ENCODE results near the gene KDELR1. TPM values are rescaled to one million over a fixed set of nuclear protein-coding genes. Genes with fewer than 3 reads are reported as not detected.
A peak's percentile ranks its signal among the peaks of the same experiment; 100 is the strongest.

KDELR1 gene
- total and polyA plus RNA-seq, 9 of the 15 experiments (the other 6 are each of a cell fraction or from before 2014, with no cell fraction given), result 6.1 to 165 (median 58.5) TPM

- TF ChIP-seq ETS2 (tag; IDR thresholded peaks at IDR 0.05; ENCODE audit: borderline replicate concordance, poor library complexity, severe bottlenecking) (no peak), ZNF699 (CRISPR knock-in tag; IDR thresholded peaks at IDR 0.05; ENCODE audit: insufficient replicate concordance) (no peak), RUNX1 (IDR thresholded peaks at IDR 0.05; ENCODE audit: low read depth) (peak; percentile 66; the same call in 1 of the 2 replicates), NR3C1 (CRISPR knock-in tag; IDR thresholded peaks at IDR 0.05) (peak; percentile 68; the same call in 1 of the 2 replicates), ZNF589 (CRISPR knock-in tag; IDR thresholded peaks at IDR 0.05; ENCODE audit: low read depth) (0 out of 2 replicates have a peak, but pooled peaks have one; percentile 50), SP1 (CRISPR knock-in tag; IDR thresholded peaks at IDR 0.05) (peak; percentile 52; the same call in 1 of the 2 replicates), TAF15 (IDR thresholded peaks at IDR 0.05; ENCODE audit: low read depth, low read length) (no peak), WHSC1 (IDR thresholded peaks at IDR 0.05; ENCODE audit: low read length) (no peak), NR2C1 (IDR thresholded peaks at IDR 0.05) (no peak), NR2C1 (tag; IDR thresholded peaks at IDR 0.05) (peak; percentile 52), ZFP91 (CRISPR knock-in tag; IDR thresholded peaks at IDR 0.05) (no peak), NR2C2 (CRISPR knock-in tag; IDR thresholded peaks at IDR 0.05) (no peak), NR2C2 (tag; IDR thresholded peaks at IDR 0.05) (peak; percentile 89), ATF1 (CRISPR knock-in tag; IDR thresholded peaks at IDR 0.05) (no peak), ATF1 (tag; IDR thresholded peaks at IDR 0.05) (peak; percentile 81), NKRF (IDR thresholded peaks at IDR 0.05; ENCODE audit: borderline replicate concordance) (0 out of 2 replicates have a peak, but pooled peaks have one; percentile 50), NRF1 (conservative IDR thresholded peaks at IDR 0.05 in 1 of 2, IDR thresholded peaks at IDR 0.05 in 1 of 2) (peak; percentile 11 to 20; a peak in 2 of 4 replicates), MXD1 (CRISPR knock-in tag; IDR thresholded peaks at IDR 0.05; ENCODE audit: borderline replicate concordance, poor library complexity, severe bottlenecking) (no peak), CBX3 (IDR thresholded peaks at IDR 0.05; ENCODE audit: borderline replicate concordance in 1 of 2, low read length in 2 of 2) (no peak), HMBOX1 (IDR thresholded peaks at IDR 0.05) (no peak), CCAR2 (IDR thresholded peaks at IDR 0.05; ENCODE audit: low read depth, low read length) (no peak), ARID1B (IDR thresholded peaks at IDR 0.05) (no peak), NFE2 (IDR thresholded peaks at IDR 0.05; ENCODE audit: low read depth) (no peak), POLR2G (IDR thresholded peaks at IDR 0.05; ENCODE audit: low read depth, low read length) (peak; percentile 75)
Observed at GRCh38 chr19:48390188-48391099, 907 bp downstream of the KDELR1 start (continued).

Data from K562 (cell line).